Bladder microvascular endothelial cell (primary cell): ENCODE data around the gene ZNF81. TPM values are rescaled to one million over a fixed set of nuclear protein-coding genes. Genes with fewer than 3 reads are reported as not detected.

Source experiments
- total RNA-seq: library from RNA; depleted of rRNA; stranded (reverse); fragments of >200 nt; gene quantifications from 2 replicates; pipeline ENCODE4 v1.2.3, GENCODE V29; 2014

ZNF81 gene
- 2.8 and 7.9 TPM in 2 replicates for total RNA-seq

DNA sequence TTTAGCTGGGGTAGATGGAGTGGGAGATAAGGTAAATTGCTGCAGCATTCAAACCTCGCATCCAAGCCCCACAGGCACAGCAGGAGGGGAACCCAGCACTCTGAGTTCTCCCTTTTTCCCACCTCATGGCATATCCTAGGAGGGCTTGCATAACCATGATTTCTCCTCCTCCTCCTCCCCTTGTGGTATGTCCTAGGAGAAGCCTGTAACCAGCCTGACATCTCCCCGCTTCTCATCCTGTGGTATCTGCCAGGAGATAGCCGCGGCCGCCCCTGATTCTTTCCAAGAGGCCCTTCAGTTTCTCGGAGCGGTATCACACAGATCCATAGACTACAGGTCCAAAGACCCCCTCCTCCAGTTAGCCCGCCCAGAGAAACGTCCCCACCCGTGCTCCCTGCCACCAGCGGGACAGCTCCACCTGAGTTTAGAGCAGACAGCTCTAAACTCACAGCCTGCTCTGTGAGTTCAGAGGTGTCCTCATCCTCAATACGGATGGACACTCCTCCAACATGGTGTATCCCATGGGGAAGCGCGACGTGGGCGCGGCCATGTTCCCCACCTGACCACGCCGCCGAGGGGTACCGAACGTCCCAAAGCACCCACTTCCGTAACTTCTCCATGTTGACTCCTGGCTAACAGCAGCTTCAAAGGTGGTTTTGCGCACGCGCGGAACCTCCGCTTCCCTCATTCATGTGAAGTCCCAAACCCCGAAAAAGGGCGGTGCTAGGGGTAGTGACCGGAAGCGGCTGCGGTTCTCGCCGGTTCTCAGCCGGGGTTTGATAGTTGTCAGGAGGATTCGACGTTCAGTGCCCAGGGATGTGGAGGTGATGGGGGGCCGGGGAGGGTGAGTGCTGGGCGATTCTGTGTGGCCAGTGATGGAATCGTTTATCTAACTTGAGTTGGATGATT, at the start of gene ZNF81:
TSS of gene ZNF81 (plus strand) at position 739 of the 909 bp plus-strand sequence. CDS start 9,366 bp downstream, outside the sequence.

Other genes with a start within 250 kb of the ZNF81 start
- gene SYN1, start 217.0 kb upstream of the ZNF81 start, total RNA-seq = under 0.01 TPM in 1 of 2 replicates, not detected in the other
- gene CFP, start 207.0 kb upstream of the ZNF81 start, total RNA-seq = 0.06 and 0.49 TPM in 2 replicates
- 6.5 and 11.9 TPM in 2 replicates for gene ELK1, start 186.3 kb upstream of the ZNF81 start, total RNA-seq
- 80.1 and 91.6 TPM in 2 replicates for gene UXT, start 177.7 kb upstream of the ZNF81 start, total RNA-seq
- 2.1 and 5.0 TPM in 2 replicates for gene ZNF182, start 167.1 kb downstream of the ZNF81 start, total RNA-seq
- not detected in 2 replicates for gene SPACA5, start 170.1 kb downstream of the ZNF81 start, total RNA-seq
- gene ZNF630, start 234.7 kb downstream of the ZNF81 start, total RNA-seq = 0.65 and 3.7 TPM in 2 replicates